B cell (primary cell): ENCODE data around the gene LY9.

Experiments
- EZH2 ChIP-seq: IDR thresholded peaks from 2 replicates; pipeline ENCODE4 v1.6.1; 2012; ENCODE audit warnings: borderline replicate concordance, low read depth, mild to moderate bottlenecking, moderate library complexity, low read length; ENCODE audit not compliant: insufficient read depth, poor library complexity, severe bottlenecking
- TF ChIP-seq, protein P1 (sequence below): fragments of 200-600 bp; IDR thresholded peaks from one replicate; pipeline ENCODE4 v1.8.0; 2022; ENCODE audit warnings: antibody characterized with exemption, mild to moderate bottlenecking

DNA sequence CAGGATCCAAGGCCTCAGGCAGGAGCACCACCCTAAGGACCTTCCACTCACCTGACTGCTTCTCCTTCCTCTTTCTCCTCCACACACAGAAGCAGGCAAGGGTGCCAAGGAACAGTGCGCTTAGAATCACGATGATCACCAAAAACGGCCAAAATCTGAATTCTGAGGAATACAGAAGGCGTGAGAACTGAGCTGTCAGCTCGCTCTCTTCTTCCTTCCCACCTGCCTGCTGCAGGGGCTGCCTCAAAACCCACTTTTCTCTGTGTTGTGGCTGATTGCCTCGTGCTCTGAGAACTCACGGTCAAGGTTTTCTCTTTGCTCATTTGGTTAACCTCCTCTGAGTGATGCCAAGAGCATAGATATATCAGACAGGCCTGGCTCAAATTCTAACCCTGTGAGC, 42.9 kb downstream of the LY9 start:
- TF ChIP-seq, protein P1, sequence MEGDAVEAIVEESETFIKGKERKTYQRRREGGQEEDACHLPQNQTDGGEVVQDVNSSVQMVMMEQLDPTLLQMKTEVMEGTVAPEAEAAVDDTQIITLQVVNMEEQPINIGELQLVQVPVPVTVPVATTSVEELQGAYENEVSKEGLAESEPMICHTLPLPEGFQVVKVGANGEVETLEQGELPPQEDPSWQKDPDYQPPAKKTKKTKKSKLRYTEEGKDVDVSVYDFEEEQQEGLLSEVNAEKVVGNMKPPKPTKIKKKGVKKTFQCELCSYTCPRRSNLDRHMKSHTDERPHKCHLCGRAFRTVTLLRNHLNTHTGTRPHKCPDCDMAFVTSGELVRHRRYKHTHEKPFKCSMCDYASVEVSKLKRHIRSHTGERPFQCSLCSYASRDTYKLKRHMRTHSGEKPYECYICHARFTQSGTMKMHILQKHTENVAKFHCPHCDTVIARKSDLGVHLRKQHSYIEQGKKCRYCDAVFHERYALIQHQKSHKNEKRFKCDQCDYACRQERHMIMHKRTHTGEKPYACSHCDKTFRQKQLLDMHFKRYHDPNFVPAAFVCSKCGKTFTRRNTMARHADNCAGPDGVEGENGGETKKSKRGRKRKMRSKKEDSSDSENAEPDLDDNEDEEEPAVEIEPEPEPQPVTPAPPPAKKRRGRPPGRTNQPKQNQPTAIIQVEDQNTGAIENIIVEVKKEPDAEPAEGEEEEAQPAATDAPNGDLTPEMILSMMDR, result no peak
- no peak for TF ChIP-seq EZH2
